MCF 10A (cell line): Measurements from ENCODE around the gene CHIC2. TPM values are rescaled to one million over a fixed set of nuclear protein-coding genes. Genes with fewer than 3 reads are reported as not detected.

Experiments
- BruUV-seq: library from RNA; stranded (reverse); fragments of 400-500 nt; replicated peaks from 2 replicates; lab custom pipeline; 2021; lab: Mats Ljungman, UMichigan
- CTCF ChIA-PET: fragments of 300-600 bp; sonication (Branson Sonifier 250); formaldehyde crosslinking; extraction: SDS; loops from one replicate; lab custom pipeline; 2021; ENCODE audit warnings: antibody characterized with exemption, inconsistent platforms; lab: Yijun Ruan, JAX
- POLR2A ChIA-PET: fragments of 300-600, 350-650 bp; sonication (Branson Sonifier 250); formaldehyde crosslinking; extraction: SDS; loops from one replicate; lab custom pipeline; 2020; ENCODE audit warnings: antibody characterized with exemption, inconsistent platforms; lab: Yijun Ruan, JAX
- DNase-seq: peaks from one replicate; pipeline ENCODE4 v3.0.0-alpha.2; 2018; ENCODE audit not compliant: unreplicated experiment
- H3K27ac Mint-ChIP-seq: one replicate; pipeline ENCODE4 v1.8.0; 2022; ENCODE audit warnings: mild to moderate bottlenecking, low read depth, mixed read lengths; ENCODE audit not compliant: unreplicated experiment
- H3K27me3 Mint-ChIP-seq: one replicate; pipeline ENCODE4 v1.8.0; 2022; ENCODE audit warnings: mixed read lengths; ENCODE audit not compliant: insufficient read depth, unreplicated experiment
- H3K36me3 Mint-ChIP-seq: one replicate; pipeline ENCODE4 v1.8.0; 2022; ENCODE audit warnings: mild to moderate bottlenecking, moderate library complexity, mixed read lengths; ENCODE audit not compliant: insufficient read depth, unreplicated experiment
- H3K4me1 Mint-ChIP-seq: one replicate; pipeline ENCODE4 v1.8.0; 2022; ENCODE audit warnings: mixed read lengths; ENCODE audit not compliant: insufficient read depth, unreplicated experiment
- H3K4me3 Mint-ChIP-seq: one replicate; pipeline ENCODE4 v1.8.0; 2022; ENCODE audit warnings: mild to moderate bottlenecking, moderate library complexity, mixed read lengths; ENCODE audit not compliant: unreplicated experiment
- H3K9me3 Mint-ChIP-seq: one replicate; pipeline ENCODE4 v1.8.0; 2022; ENCODE audit warnings: mixed read lengths; ENCODE audit not compliant: unreplicated experiment
- intact Hi-C: fragments of 100-400 bp; cut with micrococcal nuclease; formaldehyde crosslinking; loops from 2 replicates; pipeline ENCODE4 v1.14.1; 2022
- total RNA-seq: library from RNA; stranded (reverse); gene quantifications from 2 replicates; pipeline ENCODE4 v1.2.3, GENCODE V29; 2022
- TF ChIP-seq, protein P1 (sequence below): fragments of 200-600 bp; IDR thresholded peaks from one replicate; pipeline ENCODE4 v1.8.0; 2022; ENCODE audit warnings: antibody characterized with exemption, mild to moderate bottlenecking; ENCODE audit not compliant: unreplicated experiment

Gene CHIC2
- total RNA-seq, 1 experiment from 2014 or later = 59.4 TPM

DNA sequence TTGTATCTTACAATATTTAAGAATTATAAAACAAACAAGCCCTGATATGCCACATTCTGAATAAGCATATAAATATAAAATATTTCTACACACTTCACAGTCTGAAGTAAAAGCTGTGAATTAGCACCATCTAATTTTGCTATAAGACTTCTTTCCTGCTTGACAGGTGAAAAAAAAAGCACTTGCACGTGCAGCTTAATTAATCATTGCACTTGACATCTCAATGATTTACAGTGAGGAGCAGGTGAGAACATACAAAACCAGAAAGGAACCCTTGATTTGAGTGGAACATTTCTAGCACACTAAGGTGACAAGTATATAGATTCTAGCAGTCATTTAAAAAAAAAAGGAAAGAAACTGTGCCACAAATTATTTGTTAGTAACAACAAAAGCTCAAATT, 47.9 kb downstream of the CHIC2 start:
- BruUV-seq = no TSS peak
- H3K9me3 Mint-ChIP-seq = no peaks in the 10 kb centered on the region
- TF ChIP-seq, protein P1, sequence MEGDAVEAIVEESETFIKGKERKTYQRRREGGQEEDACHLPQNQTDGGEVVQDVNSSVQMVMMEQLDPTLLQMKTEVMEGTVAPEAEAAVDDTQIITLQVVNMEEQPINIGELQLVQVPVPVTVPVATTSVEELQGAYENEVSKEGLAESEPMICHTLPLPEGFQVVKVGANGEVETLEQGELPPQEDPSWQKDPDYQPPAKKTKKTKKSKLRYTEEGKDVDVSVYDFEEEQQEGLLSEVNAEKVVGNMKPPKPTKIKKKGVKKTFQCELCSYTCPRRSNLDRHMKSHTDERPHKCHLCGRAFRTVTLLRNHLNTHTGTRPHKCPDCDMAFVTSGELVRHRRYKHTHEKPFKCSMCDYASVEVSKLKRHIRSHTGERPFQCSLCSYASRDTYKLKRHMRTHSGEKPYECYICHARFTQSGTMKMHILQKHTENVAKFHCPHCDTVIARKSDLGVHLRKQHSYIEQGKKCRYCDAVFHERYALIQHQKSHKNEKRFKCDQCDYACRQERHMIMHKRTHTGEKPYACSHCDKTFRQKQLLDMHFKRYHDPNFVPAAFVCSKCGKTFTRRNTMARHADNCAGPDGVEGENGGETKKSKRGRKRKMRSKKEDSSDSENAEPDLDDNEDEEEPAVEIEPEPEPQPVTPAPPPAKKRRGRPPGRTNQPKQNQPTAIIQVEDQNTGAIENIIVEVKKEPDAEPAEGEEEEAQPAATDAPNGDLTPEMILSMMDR = no peak
- no peaks in the 10 kb centered on the region for H3K27me3 Mint-ChIP-seq
- H3K4me1 Mint-ChIP-seq = no peaks in the 10 kb centered on the region
- H3K27ac Mint-ChIP-seq = no peak overlapping the region
- CTCF ChIA-PET = interaction anchor here (0.7 to 2.3 kb wide), 2 partner anchors 73 to 108 kb away, joined by 3 to 7 read pairs; no protein-coding TSS in a partner anchor
- POLR2A ChIA-PET = interaction anchor here (1.4 kb wide), 1 partner anchor 10 kb away, joined by 3 read pairs; no protein-coding TSS in a partner anchor
- no peak overlapping the region for H3K4me3 Mint-ChIP-seq
- no peak for DNase-seq
- intact Hi-C loops = no loop called here
- H3K36me3 Mint-ChIP-seq = peaks cover 6% of the 10 kb centered on the region

DNA sequence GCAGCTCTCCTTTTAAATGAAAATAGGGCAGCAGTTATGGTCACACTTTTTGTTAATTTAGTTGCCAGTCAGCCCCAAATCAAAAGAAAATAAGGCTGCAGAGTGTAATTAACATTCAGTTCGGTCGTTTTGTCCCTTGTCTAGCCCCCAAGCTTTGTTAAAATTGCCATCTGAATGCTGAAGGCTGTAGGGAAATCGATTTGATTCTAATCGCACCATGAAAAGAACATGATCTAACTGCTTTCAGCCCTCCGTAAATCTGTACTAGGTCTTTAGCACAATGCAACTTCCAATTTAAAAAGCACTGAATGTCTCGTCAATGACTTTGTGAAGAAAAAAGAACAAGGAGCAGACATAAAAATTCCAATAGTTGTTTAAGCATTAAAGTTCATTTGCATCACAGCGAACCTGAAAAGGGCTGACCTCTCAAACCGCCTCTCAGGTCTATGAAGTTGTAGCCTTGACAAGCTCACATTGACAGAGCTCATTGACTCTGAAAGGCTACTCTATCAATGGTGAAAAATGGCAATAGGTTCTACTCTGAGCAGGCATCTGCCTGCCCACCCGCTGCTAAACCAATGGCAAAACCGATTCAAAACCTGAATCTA, 48.9 kb downstream of the CHIC2 start:
- intact Hi-C loops = no loop called here
- no TSS peak for BruUV-seq

DNA sequence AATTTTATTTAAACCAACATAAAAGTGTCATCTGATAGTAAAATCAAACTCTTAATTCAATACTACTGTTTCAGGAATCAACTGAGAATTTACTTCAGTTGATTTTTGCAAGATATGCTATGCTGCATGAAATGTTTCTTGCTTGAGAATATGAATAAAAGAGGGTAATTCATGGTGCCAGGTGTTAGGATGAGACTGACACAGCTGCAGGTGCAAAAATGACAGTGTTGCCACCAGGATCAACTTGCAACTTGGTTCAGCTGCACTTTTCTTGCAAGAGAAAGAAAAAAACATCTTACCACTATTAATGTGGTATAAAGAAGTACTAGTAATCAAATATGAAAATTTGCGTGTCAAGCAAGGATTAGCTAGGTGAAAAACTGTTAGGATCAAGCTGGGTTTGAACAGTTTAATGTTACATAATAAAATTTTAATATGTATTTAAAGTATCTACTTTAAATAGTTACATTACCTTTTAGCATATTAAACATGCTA, 49.7 kb downstream of the CHIC2 start:
- Mint-ChIP-seq H3K4me1 (no peaks in the 10 kb centered on the region), H3K9me3 (no peaks in the 10 kb centered on the region), H3K4me3 (no peak overlapping the region), H3K36me3 (peaks cover 12% of the 10 kb centered on the region), H3K27me3 (no peaks in the 10 kb centered on the region), H3K27ac (no peak overlapping the region)
- ChIA-PET POLR2A (interaction anchor here (0.7 kb wide), 1 partner anchor 100 kb away, joined by 3 read pairs; no protein-coding TSS in a partner anchor), CTCF (interaction anchor here (1.1 to 1.7 kb wide), 2 partner anchors 48 to 83 kb away, joined by 3 read pairs; no protein-coding TSS in a partner anchor)
- intact Hi-C loops = no loop called here
- TF ChIP-seq, protein P1 = no peak
- DNase-seq = no peak
- BruUV-seq = no TSS peak

More for the DNA sequence above, 48.9 kb downstream of the CHIC2 start:
- DNase-seq = no peak
- peaks cover 6% of the 10 kb centered on the region for H3K36me3 Mint-ChIP-seq
- no peaks in the 10 kb centered on the region for H3K4me1 Mint-ChIP-seq
- no peaks in the 10 kb centered on the region for H3K9me3 Mint-ChIP-seq
- TF ChIP-seq, protein P1 = no peak
- POLR2A ChIA-PET = interaction anchor here (0.7 kb wide), 1 partner anchor 639 kb away, joined by 3 read pairs; no protein-coding TSS in a partner anchor
- CTCF ChIA-PET = interaction anchor here (1.1 to 1.7 kb wide), 2 partner anchors 47 to 84 kb away, joined by 3 read pairs; no protein-coding TSS in a partner anchor
- no peak overlapping the region for H3K4me3 Mint-ChIP-seq
- no peak overlapping the region for H3K27ac Mint-ChIP-seq
- no peaks in the 10 kb centered on the region for H3K27me3 Mint-ChIP-seq

DNA sequence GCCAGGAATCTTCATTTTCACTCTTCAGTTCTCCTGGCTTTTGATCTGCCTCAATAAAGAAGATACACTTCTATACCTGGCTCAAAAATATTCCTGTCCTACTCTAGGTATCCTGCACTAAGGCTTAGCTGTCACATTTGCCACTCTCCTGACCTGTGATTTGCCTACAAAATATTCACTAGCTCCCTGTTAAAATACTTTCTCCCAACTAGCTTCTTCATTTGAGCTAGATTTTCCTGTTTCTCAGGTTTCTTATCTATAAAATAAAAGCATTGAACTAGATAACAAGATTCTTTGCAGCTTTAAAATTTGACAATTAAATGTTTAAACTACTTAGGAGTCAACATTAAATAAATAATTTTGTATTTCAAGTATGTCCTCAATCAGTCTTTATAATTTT, 53.2 kb downstream of the CHIC2 start:
- ChIA-PET POLR2A (interaction anchor here (0.6 to 0.7 kb wide), 2 partner anchors 20 to 46 kb away, joined by 3 to 4 read pairs; no protein-coding TSS in a partner anchor), CTCF (interaction anchor here (0.6 to 1.2 kb wide), 3 partner anchors 99 to 460 kb away, joined by 3 to 4 read pairs (median 3); no protein-coding TSS in a partner anchor)
- no peaks in the 10 kb centered on the region for H3K4me1 Mint-ChIP-seq

More for the DNA sequence above, 53.2 kb downstream of the CHIC2 start:
- peaks cover 15% of the 10 kb centered on the region for H3K36me3 Mint-ChIP-seq
- no peak overlapping the region for H3K4me3 Mint-ChIP-seq
- TF ChIP-seq, protein P1 = no peak
- intact Hi-C loops = no loop called here
- no peak for DNase-seq
- no peaks in the 10 kb centered on the region for H3K27me3 Mint-ChIP-seq
- BruUV-seq = no TSS peak
- no peaks in the 10 kb centered on the region for H3K9me3 Mint-ChIP-seq
- no peak overlapping the region for H3K27ac Mint-ChIP-seq
